HAP-1 (cell line): ENCODE results near the gene S100A11.

Source experiments
- DNase-seq, 2 experiments: peaks; one replicate each; pipeline ENCODE4 v3.0.0-alpha.2; 2016 to 2020; ENCODE audit warnings: low spot score in 2 of 2
- H3K27me3 ChIP-seq: fragments of 250-450 bp; sonication (Bioruptor Pico); 2 replicates; pipeline ENCODE4 v1.5.1; 2020; ENCODE audit warnings: low read depth, mild to moderate bottlenecking, moderate library complexity
- H3K36me3 ChIP-seq: fragments of 250-450 bp; sonication (Bioruptor Pico); replicated peaks from 2 replicates; pipeline ENCODE4 v1.5.1; 2020; ENCODE audit warnings: mild to moderate bottlenecking
- H3K4me1 ChIP-seq: fragments of 250-450 bp; sonication (Bioruptor Pico); 2 replicates; pipeline ENCODE4 v1.5.1; 2020; ENCODE audit warnings: mild to moderate bottlenecking
- H3K4me3 ChIP-seq: fragments of 250-450 bp; sonication (Bioruptor Pico); 2 replicates; pipeline ENCODE4 v1.5.1; 2020; ENCODE audit warnings: mild to moderate bottlenecking, moderate library complexity
- H3K9me3 ChIP-seq: fragments of 250-450 bp; sonication (Bioruptor Pico); 2 replicates; pipeline ENCODE4 v1.5.1; 2020; ENCODE audit warnings: mild to moderate bottlenecking, moderate library complexity
- in situ Hi-C: fragments of 300-500 bp; cut with MboI; formaldehyde crosslinking; loops from 3 replicates; pipeline ENCODE4 v1.14.3; 2020; ENCODE audit warnings: low sequenced_read_pairs, inconsistent platforms, mixed read lengths

The S100A11 gene

GRCh38 chr1:152049291-152050083 is 12.7 kb upstream of the S100A11 start:
- peaks cover 16% of the 10 kb centered on the region for H3K4me1 ChIP-seq
- H3K4me3 ChIP-seq, result no peak overlapping the region
- no peaks in the 10 kb centered on the region for H3K9me3 ChIP-seq
- in situ Hi-C loops, result loop anchor here (10.0 kb wide), 1 partner anchor 135 kb away; no protein-coding TSS in a partner anchor
- H3K36me3 ChIP-seq, result no peaks in the 10 kb centered on the region
- H3K27me3 ChIP-seq, result peaks cover 22% of the 10 kb centered on the region
- no peak for DNase-seq

- DNase-seq, result peak in 1 of 2 experiments; percentile 57
- Histone ChIP-seq H3K4me1 (peaks cover 19% of the 10 kb centered on the region), H3K9me3 (no peaks in the 10 kb centered on the region), H3K27me3 (peaks cover 12% of the 10 kb centered on the region), H3K36me3 (no peaks in the 10 kb centered on the region), H3K4me3 (no peak overlapping the region)
- in situ Hi-C loops, result no loop called here
Observed at GRCh38 chr1:152048416-152049009, 11.7 kb upstream of the S100A11 start.

DNA sequence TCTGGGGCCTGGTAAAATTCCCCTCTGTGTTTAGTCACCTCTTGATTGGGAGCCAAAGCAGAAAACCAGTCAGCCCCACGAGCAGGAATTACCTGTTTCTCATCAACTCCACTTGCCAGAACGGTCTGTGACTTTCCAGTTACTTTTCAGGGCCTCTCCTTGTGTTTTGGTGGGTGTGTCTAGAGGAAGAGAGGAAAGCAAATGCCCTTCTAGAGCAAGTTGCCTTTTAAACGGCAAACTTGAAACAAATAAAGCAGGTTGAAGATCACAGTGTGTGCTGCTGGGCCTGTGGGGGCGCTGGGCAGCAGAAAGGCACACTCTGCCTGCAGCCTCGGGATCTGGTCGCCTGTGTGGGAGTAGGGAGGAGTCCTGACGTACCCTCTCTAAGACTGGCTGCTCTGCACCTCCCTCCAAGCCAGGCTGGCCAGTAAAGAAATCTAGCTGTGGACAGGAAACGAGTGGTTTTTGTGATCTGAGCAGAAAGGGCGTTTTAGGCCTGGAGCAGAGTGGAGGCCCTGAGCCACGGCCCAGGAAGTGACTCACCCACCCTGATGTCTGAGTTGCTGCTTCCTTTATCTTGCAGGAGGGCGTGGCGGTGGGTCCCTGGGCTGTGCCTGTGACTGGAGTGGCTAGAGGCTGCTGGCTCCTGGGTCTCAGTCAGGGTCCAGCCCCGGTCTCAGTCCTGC is 11.1 kb upstream of the S100A11 start:
- Histone ChIP-seq H3K27me3 (peaks cover 6% of the 10 kb centered on the region), H3K9me3 (no peaks in the 10 kb centered on the region), H3K4me3 (no peak overlapping the region), H3K36me3 (no peaks in the 10 kb centered on the region), H3K4me1 (peaks cover 19% of the 10 kb centered on the region)
- peak; percentile 86 to 89 for DNase-seq
- in situ Hi-C loops, result no loop called here

DNA sequence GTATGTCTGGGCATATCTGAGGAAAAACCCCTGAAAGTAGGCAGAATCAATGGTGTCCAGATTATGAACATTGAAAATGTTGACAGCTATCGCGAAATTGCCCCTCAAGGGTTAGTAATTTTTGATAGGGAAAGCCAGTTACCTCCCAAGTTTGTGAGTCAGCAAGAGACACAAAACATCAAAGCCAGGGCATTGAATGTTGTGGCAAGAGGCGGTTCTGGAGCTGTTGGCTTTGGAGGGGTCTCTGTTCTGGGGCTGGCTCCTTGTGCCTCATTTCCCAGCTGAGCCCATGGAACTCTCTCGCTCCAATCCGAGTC is 10.6 kb upstream of the S100A11 start:
- peaks cover 8% of the 10 kb centered on the region for H3K27me3 ChIP-seq
- in situ Hi-C loops, result no loop called here
- no peak overlapping the region for H3K4me3 ChIP-seq
- peaks cover 19% of the 10 kb centered on the region for H3K4me1 ChIP-seq
- H3K36me3 ChIP-seq, result no peaks in the 10 kb centered on the region
- DNase-seq, result no peak
- no peaks in the 10 kb centered on the region for H3K9me3 ChIP-seq

DNA sequence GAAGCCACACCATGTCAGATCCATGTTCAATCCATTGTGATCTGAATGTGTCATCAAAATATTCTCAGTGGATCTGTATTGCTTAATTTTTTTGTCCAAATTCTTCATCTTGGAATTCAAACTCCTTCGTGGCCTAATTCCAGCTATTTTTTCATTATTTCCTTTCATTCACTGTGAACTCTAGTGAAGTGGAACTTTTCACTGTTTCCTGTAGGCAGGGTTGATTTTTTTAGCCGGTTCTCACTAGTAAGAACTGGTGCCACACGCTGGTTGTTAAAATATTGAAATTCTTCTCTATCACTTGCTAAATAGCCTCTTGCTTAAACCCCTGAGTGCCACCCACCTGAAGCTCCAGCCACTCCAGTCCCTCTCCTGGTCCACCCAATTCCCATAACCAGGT is 7.6 kb upstream of the S100A11 start:
- H3K4me1 ChIP-seq, result peaks cover 19% of the 10 kb centered on the region
- H3K4me3 ChIP-seq, result no peak overlapping the region
- H3K9me3 ChIP-seq, result no peaks in the 10 kb centered on the region
- in situ Hi-C loops, result no loop called here
- peaks cover 35% of the 10 kb centered on the region for H3K27me3 ChIP-seq
- H3K36me3 ChIP-seq, result no peaks in the 10 kb centered on the region
- no peak for DNase-seq

DNA sequence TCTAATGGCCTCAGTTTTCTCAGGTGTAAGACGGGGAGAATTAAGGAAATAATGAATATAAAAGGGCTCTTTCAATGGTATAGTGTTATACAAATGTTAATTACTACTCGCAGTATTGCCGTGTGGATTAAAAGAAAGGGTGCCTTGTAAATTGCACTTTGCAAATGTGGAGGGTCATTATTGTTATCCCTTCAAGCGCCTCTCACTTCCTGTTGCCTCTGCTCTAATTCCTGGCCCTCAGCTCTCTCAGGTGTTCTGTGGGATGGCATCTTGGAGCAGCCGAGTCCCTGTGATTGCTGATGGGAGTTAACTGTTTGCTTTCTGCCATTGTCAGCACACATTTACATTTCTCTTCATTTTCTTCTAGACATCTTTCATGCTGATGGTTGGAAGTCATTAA is 7.1 kb upstream of the S100A11 start:
- peaks cover 36% of the 10 kb centered on the region for H3K27me3 ChIP-seq
- H3K9me3 ChIP-seq, result no peaks in the 10 kb centered on the region
- H3K4me3 ChIP-seq, result no peak overlapping the region
- peaks cover 19% of the 10 kb centered on the region for H3K4me1 ChIP-seq
- peak; percentile 38 to 74 for DNase-seq
- in situ Hi-C loops, result no loop called here
- H3K36me3 ChIP-seq, result no peaks in the 10 kb centered on the region

DNA sequence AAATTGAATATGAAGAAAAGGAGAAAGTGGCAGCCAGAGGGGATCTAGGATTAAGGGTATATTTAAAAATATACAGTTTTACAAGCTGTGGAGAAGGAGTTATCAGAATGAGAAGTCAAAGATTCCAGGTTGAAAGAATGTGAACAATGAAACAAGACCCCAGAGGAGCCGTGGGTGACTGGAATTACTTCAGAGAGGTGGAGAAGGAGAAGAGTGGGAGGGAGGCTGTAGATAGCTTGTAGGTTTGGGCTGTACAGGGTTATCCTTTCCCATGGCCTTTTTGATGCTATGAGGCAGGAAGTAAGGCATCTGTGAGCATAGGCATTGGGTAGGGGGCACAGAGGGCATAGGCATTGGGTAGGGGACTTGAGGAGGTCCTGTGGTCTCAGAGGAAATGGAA is 5.2 kb upstream of the S100A11 start:
- Histone ChIP-seq H3K4me1 (peaks cover 5% of the 10 kb centered on the region; the same call in 1 of the 2 replicates), H3K9me3 (no peaks in the 10 kb centered on the region), H3K4me3 (no peak overlapping the region), H3K36me3 (no peaks in the 10 kb centered on the region), H3K27me3 (peaks cover 36% of the 10 kb centered on the region)
- in situ Hi-C loops, result no loop called here
- no peak for DNase-seq

DNA sequence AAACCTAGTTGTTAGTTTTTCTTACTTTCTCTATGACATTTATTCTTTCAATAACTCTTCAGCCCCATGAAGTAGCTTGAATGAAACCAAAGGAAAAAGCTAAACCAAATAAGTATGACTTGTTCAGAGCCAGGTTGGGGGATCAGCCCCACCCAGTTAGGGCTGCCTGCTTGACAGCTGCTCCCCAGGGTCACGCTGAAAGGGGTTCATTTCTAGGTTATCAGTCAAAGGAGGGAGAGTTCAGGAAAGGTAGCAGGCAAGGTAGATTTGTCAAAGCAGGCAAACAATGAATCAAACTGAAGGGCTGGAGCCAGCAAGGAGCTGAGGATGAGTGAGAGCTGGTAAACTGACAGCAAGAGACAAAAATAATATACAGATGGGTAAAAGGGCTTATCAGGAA is 3.1 kb upstream of the S100A11 start:
- in situ Hi-C loops, result no loop called here
- Histone ChIP-seq H3K9me3 (no peaks in the 10 kb centered on the region), H3K4me1 (peaks cover 17% of the 10 kb centered on the region), H3K36me3 (no peaks in the 10 kb centered on the region), H3K4me3 (no peak overlapping the region), H3K27me3 (peaks cover 36% of the 10 kb centered on the region)
- no peak for DNase-seq

DNA sequence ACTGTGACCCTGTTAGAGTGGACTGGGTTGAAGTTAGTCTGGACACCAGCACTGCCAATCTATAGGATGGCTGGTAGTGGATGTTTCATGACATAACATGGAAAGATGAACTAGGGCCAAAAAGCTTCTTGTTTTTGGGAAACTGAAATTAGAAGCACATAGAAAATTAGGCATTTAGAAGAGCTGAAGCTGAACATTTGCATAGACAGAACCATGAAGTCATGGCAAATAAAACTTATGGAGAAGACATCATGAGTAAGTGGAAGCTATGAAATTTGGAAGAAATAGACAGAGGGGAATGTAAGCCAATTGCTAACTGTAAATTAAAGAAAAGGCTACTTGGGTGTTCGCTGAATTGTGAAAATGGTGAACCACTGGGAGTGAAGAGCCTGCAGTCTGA is 2.7 kb upstream of the S100A11 start:
- H3K27me3 ChIP-seq, result peaks cover 36% of the 10 kb centered on the region
- H3K36me3 ChIP-seq, result no peaks in the 10 kb centered on the region
- peaks cover 21% of the 10 kb centered on the region for H3K4me1 ChIP-seq
- no peak overlapping the region for H3K4me3 ChIP-seq
- DNase-seq, result no peak
- in situ Hi-C loops, result no loop called here
- H3K9me3 ChIP-seq, result no peaks in the 10 kb centered on the region

GRCh38 chr1:152038871-152039270 is 2.1 kb upstream of the S100A11 start:
- DNase-seq, result no peak
- in situ Hi-C loops, result no loop called here
- Histone ChIP-seq H3K27me3 (peaks cover 36% of the 10 kb centered on the region), H3K36me3 (no peaks in the 10 kb centered on the region), H3K9me3 (no peaks in the 10 kb centered on the region), H3K4me3 (no peak overlapping the region), H3K4me1 (peaks cover 20% of the 10 kb centered on the region)

- no peaks in the 10 kb centered on the region for H3K9me3 ChIP-seq
- peaks cover 10% of the 10 kb centered on the region for H3K36me3 ChIP-seq
- in situ Hi-C loops, result no loop called here
- peak; percentile 33 to 56 for DNase-seq
- H3K27me3 ChIP-seq, result peaks cover 14% of the 10 kb centered on the region
- H3K4me3 ChIP-seq, result peak overlapping the region; percentile 45
- peaks cover 20% of the 10 kb centered on the region for H3K4me1 ChIP-seq
Observed at GRCh38 chr1:152035539-152036266, 1.1 kb downstream of the S100A11 start.

GRCh38 chr1:152034654-152035538 is 1.9 kb downstream of the S100A11 start:
- Histone ChIP-seq H3K4me1 (peaks cover 20% of the 10 kb centered on the region), H3K9me3 (no peaks in the 10 kb centered on the region), H3K27me3 (peaks cover 6% of the 10 kb centered on the region), H3K4me3 (peak overlapping the region; percentile 45), H3K36me3 (peaks cover 10% of the 10 kb centered on the region)
- in situ Hi-C loops, result no loop called here
- peak; percentile 77 to 84 for DNase-seq

DNA sequence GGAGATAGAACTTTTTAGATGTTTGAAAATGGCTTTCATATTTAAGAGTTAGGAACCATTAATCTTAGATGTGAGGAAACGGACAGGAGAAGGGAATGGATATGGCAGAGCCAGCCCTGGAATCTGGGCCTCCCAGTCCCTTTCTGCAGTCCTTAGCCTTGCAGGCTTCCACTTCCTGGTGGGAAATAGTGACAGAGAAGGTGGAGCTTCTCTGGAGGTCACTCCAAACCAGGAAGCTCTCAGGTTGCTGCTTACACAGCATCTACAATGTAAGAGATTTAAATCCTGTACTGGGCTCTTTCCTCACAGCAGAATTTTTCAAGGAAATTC is 2.5 kb downstream of the S100A11 start:
- Histone ChIP-seq H3K36me3 (peaks cover 10% of the 10 kb centered on the region), H3K4me3 (no peak overlapping the region; the same call in 1 of the 2 replicates), H3K9me3 (no peaks in the 10 kb centered on the region), H3K4me1 (peaks cover 20% of the 10 kb centered on the region), H3K27me3 (no peaks in the 10 kb centered on the region; the same call in 1 of the 2 replicates)
- no peak for DNase-seq
- in situ Hi-C loops, result no loop called here
